Tongue (tissue), 2 donors: ENCODE measurements around the gene MMP24. TPM values are rescaled to one million over a fixed set of nuclear protein-coding genes. Genes with fewer than 3 reads are reported as not detected.
"Not testable (repeated sequence)": the region's sequence is repeated elsewhere in the genome, so short reads cannot be mapped to it uniquely, and the experiment has no call there.

Experiments
- DNase-seq: peaks from one replicate; pipeline ENCODE4 v3.0.0-alpha.2; 2015
- total RNA-seq: library from RNA; depleted of rRNA; stranded (reverse); fragments of >200 nt; gene quantifications from one replicate; pipeline ENCODE4 v1.2.3, GENCODE V29; 2014

Gene MMP24
- total RNA-seq, 1 donor from 2014 or later, result 0.10 TPM

GRCh38 chr20:35216541-35216940 is 9.9 kb upstream of the MMP24 start:
- DNase-seq, result no peak

GRCh38 chr20:35223941-35224340 is 2.5 kb upstream of the MMP24 start:
- no peak for DNase-seq

- DNase-seq, result no peak
Observed at GRCh38 chr20:35224536-35224935, 2.0 kb upstream of the MMP24 start.

DNA sequence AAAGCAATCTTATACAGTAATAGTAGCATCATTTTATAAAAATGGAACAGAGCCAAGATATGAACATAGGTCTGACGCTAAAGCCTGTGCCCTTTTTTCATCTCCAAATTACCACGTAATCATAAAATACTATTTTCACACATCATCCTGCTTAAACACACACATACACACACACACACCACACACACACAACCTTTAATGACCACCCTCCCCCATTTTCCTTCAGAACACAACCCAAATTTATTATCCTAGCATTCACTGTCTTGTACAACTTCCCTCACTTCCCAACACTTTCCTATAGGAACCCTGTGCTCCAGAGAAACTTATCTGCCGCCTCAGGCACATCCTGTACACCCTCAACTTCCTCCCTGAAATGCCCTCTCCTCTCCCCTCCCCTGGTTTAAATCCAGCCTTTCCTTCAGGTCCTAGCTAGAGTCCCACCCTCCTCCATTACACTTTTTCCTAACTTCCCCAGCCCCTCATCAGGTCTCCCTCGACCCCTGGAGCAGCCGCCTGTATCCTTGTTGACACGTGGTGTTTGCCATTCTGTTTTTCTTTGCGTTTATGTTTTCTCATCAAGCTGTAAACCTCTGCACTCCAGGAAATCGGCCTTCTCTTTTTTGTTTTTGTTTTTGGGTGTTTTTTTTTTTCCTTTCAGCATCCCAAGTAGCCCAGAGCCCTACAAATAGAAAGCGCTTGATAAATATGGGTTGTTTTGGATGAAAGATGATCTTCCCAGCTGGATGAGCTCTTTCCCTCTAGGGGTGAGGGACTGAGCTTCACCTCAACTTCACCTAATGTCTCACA is 968 bp upstream of the MMP24 start:
- no peak for DNase-seq

GRCh38 chr20:35226884-35227681 is 593 bp downstream of the MMP24 start:
- peak; percentile 78 for DNase-seq

- DNase-seq, result no peak
Observed at GRCh38 chr20:35232575-35232974, 6.1 kb downstream of the MMP24 start.

- no peak for DNase-seq
Observed at GRCh38 chr20:35235881-35236280, 9.4 kb downstream of the MMP24 start.

DNA sequence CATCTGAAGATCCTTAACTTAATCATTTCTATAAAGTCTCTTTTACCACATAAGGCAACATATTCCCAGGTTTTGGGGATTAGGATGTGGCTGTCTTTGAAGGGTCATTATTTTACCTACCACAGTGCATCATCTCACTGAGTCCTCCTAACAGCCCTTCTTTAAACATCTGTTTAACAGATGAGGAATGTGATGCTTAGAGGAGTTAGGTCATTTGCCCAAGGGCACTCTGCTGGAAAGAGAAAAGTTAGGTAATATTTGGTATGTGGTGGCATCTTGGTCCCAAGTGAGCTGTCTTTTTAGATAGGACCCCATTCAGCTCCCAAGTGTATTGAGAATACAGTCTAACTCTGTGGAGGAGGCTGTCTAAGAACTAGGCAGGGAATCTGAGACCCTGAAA is 11.0 kb downstream of the MMP24 start:
- no peak for DNase-seq

DNA sequence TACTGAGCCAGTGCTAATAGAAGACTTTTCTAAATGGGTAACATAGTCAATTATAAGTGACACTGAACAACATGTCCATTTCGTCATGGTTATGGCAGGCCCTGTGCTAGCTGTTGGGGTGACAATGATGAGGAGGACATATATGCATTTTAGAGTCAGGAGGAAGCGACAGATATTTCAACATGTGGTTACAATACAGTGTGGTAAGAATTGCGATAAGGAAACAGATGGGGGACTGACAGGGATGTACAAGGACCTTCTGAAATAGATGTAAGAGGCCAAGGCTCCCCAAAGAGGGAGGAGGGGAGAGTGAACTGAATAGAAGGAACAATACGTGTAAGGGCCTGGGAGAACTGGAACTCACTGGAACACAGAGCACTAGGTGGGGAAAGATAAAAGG is 11.7 kb downstream of the MMP24 start:
- no peak for DNase-seq

DNA sequence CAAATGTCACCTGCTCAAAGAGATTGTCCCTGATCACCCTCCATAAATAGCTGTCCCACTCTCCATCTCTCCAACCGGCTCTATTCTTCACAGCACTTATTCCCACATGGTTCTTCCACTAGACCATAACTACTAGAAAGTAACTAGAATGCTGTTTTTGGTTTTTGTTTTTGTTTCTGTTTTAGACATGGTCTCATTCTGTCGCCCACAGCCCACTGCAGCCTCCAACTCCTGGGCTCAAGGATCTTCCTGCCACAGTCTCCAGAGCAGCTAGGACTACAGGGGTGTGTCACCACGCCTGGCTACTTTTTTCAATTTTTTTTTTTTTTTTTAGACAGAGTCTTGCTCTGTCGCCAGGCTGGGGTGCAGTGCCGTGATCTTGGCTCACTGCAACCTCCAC is 12.2 kb downstream of the MMP24 start:
- DNase-seq, result no peak

DNA sequence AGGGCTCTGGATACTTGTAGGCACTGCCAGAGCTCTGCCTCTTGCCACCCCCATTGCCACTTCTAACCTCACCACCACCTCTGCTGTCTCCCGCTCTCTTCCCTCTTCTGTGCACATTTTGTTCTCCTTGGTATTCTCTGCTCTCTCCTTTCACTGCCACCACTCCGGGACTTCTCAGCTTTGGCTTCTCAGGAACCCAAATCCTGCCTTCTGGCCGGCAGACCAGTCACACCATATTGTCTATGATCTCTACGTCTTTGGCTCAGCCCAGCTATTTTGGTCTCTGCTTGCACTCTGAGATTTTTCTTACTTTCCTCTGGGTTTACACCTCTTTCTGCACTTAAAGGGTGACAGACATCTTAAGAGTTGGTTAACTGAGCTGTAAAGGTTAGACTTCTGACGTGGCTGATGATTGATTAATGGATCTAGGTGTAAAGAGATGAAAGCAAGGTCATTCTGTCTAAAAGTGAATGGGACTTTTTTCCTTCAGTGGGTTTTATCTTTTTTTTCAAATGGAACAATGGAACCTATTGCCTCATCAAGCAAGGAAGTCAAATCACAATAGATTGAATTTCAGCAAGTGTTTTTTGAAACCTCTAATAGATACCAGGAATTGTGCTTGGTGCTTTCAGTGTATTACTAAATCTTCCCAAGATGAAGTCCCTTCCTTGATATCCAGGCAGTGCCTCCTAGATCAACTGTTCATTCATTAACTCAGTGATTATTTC is 13.8 kb downstream of the MMP24 start:
- DNase-seq, result no peak

DNA sequence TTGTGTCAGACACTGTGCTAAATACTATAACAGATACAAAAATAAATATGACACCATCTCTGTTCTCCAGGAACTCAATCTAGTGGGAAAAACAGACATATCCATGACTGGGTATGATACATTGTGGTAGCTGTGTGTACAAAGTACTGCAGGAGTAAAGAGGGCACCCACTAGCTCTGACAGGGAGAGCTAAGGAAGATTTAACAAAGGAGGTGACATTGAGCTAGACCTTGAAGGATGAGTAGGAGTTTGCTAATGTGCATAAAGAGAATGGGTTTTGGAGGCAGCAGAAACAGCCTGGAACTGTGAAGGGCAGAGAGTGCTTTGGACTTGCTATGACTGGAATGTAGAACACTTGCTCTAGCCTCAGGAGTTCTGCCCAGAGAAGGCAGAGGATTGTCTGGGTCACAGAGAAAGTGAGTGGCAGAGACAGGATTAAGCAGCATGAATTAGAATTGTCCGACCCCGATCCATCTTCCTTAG is 14.4 kb downstream of the MMP24 start:
- DNase-seq, result no peak

DNA sequence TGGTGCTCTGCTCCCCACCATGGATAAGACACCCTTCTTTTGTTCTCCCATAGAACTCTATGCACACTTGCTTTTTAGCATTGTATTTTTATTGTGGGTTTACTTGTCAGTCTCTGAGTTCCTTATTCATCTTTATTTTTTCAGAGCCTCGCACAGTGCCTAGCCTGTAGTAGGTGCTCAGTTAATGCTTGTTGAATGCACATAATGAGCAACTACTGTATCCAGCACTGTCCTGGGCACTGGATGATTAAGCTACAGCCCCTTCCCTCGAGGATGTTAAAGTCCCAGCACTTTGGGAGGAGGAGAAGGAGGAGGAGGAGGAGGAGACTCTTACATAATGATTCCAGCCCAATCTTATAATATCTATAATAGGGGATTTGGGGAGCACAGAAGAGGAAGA is 16.8 kb downstream of the MMP24 start:
- no peak for DNase-seq

DNA sequence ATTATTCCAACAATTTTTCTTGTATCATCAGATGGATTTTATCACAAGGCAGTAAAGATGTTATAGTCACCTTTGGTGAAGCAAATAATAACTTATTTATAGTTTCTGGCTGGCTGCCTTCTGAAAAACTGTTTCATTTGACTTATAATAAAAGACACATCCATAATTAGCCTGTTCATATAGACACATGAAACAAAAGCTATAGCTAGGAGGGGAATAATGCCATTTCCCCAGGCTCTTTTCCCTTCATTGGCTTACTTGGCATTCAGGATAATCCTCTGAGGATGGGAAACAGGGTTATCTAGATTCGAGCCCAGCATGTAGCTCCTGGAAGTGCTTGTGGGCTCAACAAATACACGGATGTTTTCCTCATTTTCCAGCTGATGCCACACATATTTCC is 17.5 kb downstream of the MMP24 start:
- DNase-seq, result no peak

GRCh38 chr20:35246723-35247122 is 20.2 kb downstream of the MMP24 start:
- DNase-seq, result no peak

- no peak for DNase-seq
Observed at GRCh38 chr20:35248641-35249475, 22.4 kb downstream of the MMP24 start.

DNA sequence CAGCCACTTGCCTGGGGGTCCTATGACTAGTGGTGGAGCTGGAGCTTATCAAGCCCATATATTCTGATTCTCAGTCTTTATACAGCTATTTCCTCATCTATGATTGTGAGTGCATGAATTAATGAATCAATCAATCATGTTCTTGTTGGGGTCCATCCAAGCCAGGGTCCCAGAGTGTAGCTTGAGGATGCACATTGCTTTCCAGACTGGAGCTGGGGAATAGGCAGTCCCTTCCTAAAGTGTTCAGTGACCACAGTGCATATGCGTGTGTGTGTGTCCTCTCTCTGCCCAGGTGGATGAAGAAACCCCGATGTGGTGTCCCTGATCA is 25.1 kb downstream of the MMP24 start:
- DNase-seq, result no peak

DNA sequence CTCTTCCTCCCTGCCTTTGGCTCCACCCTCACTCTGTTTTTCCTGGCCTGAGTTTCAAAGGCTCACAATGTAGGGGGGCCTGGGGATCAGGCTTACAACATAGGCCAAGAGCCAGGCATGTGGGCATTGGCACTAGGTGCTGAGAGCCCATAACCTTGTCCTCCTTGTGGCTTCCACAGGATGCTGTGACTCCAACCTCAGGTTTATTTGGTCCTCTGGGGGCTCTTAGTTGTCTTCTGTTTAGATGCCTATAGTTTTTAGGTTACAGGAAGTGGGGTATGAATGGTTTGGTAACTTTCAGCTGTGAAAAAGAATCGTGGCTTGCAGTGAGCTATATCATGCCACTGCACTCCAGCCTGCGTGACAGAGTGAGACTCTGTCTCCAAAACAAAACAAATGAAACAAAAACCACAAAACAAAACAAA is 25.6 kb downstream of the MMP24 start:
- DNase-seq, result no peak

- not testable (repeated sequence) for DNase-seq
Observed at GRCh38 chr20:35252598-35252997, 26.1 kb downstream of the MMP24 start.

GRCh38 chr20:35253010-35253409 is 26.5 kb downstream of the MMP24 start:
- no peak for DNase-seq

DNA sequence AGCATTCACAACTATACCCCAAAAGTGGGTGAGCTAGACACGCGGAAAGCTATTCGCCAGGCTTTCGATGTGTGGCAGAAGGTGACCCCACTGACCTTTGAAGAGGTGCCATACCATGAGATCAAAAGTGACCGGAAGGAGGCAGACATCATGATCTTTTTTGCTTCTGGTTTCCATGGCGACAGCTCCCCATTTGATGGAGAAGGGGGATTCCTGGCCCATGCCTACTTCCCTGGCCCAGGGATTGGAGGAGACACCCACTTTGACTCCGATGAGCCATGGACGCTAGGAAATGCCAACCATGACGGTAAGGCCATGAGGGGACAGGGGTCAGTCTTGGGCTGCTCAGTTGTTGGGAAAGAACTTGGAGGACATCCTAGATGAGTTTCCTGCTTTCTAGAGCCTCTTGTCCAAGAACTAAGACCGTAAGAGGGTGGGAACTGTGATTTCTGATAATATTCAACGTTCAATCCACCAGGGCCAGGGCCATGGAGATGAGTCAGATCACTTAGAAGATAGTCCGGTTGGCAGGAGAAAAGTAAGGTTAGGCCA is 28.0 kb downstream of the MMP24 start:
- no peak for DNase-seq
